Umbilical cord (tissue), 2 donors: ENCODE measurements around the gene GUCY1B1. TPM values are rescaled to one million over a fixed set of nuclear protein-coding genes. Genes with fewer than 3 reads are reported as not detected.

Experiments used
- DNase-seq: peaks from one replicate; pipeline ENCODE4 v3.0.0-alpha.2; 2015; ENCODE audit warnings: low spot score
- total RNA-seq: library from RNA; depleted of rRNA; stranded (reverse); fragments of >200 nt; gene quantifications from one replicate; pipeline ENCODE4 v1.2.3, GENCODE V29; 2014; ENCODE audit warnings: low replicate concordance; ENCODE audit not compliant: insufficient read depth

Gene GUCY1B1
- total RNA-seq, 1 donor from 2014 or later, result 53.9 TPM

DNA sequence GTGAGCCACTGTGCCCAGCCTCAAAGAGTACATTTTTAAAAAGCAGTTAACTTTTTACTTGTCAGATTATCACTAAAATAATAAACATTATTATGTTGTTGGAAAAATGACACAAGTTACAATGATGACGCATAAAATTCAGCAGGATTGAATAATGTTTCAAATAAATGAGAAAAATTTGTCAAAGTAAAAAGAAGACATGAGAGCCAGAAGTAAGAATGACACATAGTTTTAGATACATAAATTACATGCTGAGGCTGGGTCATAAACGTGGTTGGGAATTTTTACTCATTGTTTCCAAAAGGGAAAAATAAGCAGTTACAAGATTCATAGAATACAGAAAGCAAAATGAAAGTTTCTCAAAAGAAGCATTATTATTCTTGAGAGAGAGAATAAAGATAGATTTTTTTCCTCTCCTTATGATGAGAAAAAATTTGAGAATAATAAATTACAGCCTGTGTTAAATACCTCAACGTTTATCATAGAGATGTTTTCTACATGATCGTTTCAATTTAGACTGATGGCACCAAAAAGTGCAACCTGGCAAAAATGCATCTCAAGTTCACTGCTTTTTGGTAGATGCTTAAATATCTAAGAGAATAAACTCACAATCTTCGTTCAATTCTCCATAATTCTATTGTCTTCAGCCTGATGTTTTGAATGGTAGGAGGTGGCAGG is 40.4 kb downstream of the GUCY1B1 start:
- DNase-seq, result no peak

DNA sequence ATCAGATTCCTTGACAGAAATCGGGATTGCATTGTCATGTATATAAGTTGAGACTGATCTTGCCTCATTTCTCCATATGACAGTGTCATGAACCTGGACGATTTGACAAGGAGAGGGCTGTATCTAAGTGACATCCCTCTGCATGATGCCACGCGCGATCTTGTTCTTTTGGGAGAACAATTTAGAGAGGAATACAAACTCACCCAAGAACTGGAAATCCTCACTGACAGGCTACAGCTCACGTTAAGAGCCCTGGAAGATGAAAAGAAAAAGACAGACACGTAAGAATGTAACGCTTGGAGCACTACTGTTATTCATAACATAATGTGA is 40.9 kb downstream of the GUCY1B1 start:
- no peak for DNase-seq

DNA sequence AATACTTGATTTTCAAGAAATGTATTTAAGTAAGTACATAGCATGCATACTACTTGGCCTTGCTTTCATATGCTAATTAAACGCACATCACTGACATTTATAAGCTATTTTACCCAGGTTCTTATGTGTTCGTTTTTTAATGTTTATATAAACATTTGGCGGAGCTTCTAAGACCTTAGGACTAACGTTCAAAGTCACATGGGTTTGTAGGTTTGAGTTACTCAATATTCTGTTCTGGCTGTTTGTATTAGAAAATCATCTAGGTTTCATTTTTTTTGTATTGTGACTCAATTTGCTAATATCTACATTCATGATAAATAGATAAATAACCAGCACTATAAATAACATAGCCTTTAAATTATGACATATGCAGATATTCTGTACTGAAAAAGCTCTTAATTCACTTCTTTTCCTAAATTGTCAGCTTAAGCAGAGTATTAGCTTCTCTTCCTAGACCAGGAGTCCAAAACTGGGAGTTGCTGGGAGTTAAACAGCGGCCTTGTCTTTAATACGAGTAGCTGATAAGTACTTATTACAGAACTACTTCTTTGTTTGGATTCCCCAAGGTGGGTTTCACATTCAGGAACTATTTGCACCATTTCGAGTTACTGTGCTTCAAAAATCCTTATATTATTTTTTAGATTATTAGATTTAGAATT is 42.0 kb downstream of the GUCY1B1 start:
- DNase-seq, result no peak

DNA sequence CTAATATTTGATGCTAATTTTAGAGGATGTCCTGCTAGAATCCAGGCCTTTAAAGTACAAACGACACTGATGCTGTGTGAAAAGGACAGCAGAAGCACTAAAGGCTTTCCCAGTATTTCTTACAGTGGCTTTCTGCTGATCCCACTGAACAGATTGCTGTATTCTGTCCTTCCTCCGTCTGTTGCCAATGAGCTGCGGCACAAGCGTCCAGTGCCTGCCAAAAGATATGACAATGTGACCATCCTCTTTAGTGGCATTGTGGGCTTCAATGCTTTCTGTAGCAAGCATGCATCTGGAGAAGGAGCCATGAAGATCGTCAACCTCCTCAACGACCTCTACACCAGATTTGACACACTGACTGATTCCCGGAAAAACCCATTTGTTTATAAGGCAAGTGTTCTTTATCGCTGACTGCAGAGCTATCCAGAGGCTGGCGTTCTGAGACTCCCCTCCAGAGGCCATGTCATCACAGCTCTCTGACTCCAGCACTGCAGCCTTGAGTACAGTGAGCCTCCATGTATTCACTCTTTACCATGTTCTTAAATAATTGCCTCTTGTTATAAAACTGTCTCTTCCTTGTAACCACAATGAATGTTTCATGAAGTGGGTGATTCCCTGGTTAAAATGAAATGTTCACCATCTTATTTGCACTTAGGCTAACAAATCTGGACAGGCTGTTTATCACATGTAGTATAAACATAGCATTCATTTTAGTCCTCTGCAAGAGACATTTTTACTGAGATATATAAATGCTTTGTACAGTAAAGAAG is 43.6 kb downstream of the GUCY1B1 start:
- DNase-seq, result no peak

DNA sequence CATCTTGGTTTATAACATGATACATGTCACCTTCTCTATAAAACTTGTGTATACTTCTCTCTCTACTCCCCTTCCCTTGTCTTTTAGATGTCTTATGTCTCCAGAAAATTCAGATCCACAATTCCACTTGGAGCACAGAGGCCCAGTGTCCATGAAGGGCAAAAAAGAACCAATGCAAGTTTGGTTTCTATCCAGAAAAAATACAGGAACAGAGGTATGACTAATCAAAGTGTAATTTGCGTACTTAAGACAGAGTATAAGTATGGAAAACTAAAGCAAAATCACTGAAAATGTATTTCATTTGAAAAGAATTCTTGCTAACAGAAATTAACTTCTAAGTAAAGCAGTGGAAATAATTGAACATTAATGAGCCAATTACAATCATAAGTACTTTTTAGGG is 46.2 kb downstream of the GUCY1B1 start:
- no peak for DNase-seq

DNA sequence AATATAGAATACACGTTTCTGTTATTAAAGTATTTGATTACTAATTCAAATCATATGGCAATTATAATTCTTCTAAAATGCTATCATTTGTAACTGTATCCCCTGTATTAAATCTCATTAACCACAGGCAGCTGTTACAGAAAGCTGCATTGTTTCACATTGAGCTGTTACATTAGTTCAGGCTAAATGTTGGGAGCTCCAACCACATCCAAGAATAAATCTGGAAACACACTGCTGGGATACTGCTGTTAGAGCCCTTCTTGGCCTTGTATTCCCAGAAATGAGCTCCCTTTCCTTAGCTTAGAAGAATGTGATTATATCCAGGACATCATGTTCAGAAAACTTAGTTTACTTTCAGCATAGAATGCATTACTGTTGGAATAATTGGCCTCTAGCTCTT is 48.2 kb downstream of the GUCY1B1 start:
- DNase-seq, result no peak

DNA sequence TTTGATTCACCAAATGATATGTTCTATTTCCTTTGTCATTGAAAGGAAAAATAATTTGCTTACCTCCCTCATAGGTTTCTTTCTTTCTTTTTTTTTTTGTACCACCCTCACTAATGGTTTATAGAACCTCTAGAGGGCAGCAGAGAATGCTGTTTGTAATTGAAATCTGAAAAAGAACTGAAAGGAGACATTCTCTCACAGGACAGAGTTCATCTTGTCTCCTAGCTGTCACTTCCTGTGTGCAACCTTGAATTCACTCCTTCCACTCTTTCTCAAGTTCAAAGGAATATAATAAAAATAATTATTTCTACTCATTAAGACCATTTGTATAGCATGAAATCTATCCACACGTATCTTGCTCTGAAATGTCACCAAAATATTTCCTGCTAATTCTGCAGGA is 51.0 kb downstream of the GUCY1B1 start:
- DNase-seq, result peak; percentile 89

DNA sequence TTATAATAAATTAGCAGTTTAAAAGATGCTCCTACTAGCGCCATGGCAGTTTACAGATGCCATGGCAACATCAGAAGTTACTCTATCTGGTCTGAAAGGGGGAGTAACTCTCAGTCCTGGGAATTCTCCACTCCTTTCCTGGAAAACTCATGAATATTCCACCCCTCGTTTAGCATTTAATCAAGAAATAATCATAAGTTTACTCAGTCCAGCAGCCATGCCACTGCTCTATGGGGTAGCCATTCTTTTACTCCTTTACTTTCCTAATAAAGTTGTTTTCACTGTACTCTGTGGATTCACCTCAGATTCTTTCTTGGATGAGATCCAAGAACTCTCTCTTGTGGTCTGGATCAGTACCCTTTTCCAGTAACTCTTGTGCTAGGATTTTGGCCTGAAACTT is 52.3 kb downstream of the GUCY1B1 start:
- no peak for DNase-seq

DNA sequence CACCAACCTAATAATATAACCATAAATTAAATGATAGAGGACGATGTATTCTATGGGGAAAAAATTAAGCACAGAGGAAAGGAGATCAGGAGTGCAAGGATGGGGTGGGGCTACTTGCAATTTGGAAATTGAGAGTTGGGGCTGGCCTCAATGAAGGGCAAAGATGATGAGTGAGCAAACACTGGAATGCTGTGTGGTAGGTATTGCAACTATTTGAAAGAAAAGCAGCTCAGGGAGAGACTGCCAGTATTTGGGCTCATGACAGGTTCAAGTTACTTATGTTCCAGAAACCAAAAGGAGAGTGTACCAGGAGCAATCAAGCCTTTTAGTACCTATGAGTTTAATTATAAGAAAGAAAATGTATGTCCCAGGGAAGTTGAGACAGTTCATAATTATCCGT is 59.8 kb downstream of the GUCY1B1 start:
- DNase-seq, result no peak

DNA sequence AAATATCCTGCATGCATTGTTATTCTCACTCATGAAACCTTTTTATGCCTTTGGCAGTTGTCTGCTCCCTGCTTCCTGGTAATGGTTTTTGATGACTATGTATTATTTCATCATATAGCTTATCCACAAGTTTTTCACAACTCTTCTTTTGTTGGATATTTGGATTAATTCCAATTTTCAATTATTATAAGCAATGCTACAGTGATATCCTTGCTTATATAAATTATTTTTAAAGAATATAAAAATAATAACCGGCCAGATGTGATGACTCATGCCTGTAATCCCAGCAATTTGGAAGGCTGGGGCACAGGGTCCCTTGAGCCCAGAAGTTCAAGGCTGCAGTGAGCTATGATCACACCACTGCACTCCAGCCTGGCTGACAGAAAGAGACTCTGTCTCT is 60.2 kb downstream of the GUCY1B1 start:
- DNase-seq, result no peak

DNA sequence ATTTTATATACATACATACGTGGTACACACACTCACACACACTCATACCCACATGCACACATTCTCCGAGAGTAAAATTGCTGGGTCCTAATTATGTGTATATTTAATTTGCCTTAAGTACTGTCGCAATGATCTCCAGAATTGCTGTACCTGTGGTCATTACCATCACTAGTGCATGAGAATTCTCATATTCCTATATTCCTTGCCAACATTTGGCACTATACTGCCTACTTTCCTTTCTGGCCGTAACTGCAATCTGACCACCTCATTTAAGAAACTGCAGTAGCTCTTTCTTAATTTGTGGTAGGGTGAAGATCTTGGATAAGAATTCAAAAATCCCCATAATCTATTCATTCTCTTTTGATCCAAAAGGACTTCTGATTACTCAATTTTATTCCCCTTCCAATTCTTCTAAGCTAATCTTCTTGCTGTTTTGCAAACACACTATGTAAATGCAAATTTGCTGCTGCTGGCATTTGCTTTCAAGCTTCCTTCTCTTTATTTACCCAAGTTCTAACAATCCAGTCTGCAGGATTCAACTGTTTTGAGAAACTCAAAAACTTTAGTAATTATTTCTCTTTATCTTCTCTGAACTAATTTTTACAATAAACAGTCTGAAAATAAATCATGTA is 62.2 kb downstream of the GUCY1B1 start:
- DNase-seq, result no peak

DNA sequence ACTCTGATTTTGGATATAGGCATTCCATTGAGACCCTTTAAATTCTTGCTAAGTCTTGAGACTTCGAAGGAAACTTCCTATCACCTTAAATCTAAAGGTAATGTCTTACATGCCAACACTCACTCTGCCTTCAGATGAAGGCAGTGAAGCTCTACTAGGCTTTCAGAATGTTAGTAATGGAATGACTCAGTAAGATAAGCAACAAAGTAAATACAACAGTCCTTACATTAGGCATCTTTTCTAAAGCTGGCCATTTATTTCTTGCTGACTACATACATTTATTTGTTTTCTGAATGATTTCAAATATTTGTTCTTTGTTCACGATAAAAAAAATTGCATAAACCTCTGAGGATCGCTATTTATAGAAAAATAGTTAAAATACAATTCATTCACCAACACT is 63.8 kb downstream of the GUCY1B1 start:
- no peak for DNase-seq

DNA sequence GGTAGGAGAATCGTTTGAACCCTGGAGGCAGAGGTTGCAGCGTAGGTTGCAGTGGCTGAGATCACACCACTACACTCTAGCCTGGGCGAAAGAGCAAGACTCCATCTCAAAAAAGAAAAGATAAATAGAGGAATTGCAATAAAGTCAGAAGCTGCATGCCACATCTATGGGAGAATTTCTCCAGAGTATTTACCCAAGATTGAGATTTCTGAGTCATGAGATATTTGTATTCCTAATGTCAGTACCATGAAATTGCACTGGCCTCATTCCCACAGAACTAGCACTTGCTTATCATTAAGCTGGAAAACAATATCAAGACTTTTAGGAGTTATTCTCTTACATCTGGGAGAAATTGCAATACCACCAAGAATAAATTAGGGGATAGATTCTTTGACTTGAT is 69.8 kb downstream of the GUCY1B1 start:
- DNase-seq, result no peak

DNA sequence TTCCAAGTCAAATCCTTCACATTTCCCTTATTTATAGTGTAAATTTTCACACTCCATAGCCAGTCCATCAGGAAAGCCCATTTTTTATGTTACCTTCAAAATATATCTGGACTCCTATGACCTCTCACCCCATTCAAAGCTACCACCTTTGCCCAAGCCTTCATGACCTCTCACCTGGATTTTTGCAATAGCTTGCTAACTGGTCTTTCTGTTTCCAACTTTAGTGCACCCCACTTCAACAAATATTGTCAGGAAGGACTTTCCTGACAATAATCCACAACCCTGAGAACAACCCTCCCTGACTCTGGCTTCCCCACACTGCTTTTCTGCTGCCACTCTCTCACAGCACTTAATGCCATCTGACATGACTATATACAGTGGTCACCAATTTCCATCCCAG is 73.8 kb downstream of the GUCY1B1 start:
- DNase-seq, result no peak

DNA sequence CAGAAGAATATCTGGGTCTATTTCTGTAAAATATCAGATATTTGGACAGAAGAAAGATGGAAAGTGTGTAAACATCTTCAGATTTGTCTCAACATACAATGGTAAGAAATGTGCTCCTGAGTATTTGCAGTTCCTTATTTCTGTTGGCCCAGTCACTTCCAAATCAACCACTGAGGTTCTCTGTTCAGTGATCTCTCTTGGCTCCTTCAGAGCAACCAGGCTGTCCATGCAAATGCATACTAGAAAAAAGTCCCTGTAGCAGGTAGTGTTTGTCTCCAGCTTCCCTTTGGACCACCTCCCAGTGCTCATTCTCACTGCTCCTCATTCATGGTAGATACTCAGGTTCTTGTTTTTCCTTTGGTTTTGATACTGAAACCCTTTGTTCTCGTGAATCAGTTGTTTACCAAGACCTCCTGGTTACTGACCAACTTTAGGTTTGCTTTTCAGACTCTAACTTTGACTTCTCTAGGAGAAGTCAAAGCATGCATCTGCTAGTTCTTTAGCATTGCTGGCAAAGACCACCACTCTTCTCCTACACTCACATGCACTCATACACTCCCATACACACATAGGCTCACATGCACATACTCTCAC is 78.5 kb downstream of the GUCY1B1 start:
- no peak for DNase-seq

DNA sequence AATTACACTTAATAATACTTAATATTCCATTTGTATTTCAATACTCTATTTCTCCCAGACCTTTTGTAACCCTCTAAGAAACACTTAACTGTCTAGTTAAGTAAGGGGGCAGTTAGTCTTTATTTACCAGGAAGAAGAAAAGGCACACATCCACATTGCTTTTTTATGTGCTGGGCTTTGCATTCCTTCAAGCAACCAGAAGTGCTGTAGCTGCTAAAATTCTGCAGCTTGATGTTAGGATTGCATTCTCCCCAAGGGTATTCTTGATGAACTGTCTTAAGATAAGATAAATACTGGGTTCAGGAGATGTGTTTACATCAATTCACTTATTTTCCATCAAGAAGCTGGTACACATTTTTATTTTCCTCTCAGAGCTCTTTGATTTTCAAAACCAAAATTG is 83.3 kb downstream of the GUCY1B1 start:
- no peak for DNase-seq

DNA sequence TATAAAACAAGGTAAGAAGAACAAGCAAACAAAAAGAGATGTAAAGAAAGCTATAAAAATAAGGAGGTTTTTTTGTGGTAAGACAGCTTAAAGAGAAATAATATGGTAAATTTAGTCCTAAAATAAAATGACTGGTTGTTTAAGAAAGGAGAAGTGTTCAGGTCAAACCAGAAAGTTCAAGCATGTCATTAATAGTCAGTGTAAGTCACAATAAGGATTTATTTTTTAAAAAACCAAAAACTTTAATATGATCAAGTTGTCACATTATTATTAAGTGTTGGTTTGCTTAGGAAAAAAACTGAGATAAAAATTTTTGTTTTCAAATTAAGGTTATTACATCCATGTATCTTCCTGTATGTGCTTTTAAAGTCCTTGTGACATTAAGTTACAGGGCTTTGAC is 88.1 kb downstream of the GUCY1B1 start:
- no peak for DNase-seq

DNA sequence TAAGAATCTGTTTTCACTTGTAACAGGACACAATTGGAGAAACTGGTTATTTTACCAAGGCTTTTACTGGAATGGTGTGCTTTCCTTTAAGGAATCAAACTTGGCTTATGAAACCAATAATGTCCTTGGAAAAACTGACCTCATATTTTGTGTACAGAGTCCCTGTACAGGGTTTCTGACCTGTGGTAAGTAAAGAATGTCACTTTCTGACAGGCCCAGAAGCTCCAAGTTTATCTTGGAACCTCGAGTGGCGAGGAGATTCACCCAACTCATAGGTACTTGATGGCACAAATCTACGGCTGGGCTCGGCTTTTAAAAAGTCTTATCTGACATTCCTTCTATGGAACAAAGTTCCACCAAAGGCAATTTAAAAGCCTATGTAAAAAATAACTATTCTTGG is 90.2 kb downstream of the GUCY1B1 start:
- DNase-seq, result no peak

DNA sequence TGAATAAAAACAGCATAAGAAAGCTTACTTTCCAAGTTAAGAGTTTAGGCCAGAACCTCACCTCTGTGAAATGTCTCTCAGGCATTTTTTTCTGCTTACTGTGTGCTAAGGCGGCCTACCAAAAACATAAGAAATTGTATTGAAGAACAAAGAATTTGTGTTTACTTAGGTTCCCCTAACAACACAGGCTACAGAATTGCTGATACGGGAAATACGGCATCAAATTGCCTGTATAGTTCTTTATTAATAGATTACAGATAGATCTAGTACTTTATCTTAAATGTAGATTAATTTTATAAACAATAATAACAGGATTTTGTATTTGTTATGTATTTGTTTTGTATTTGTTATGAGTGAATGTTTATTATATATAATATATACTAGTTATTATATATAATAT is 94.4 kb downstream of the GUCY1B1 start:
- no peak for DNase-seq

DNA sequence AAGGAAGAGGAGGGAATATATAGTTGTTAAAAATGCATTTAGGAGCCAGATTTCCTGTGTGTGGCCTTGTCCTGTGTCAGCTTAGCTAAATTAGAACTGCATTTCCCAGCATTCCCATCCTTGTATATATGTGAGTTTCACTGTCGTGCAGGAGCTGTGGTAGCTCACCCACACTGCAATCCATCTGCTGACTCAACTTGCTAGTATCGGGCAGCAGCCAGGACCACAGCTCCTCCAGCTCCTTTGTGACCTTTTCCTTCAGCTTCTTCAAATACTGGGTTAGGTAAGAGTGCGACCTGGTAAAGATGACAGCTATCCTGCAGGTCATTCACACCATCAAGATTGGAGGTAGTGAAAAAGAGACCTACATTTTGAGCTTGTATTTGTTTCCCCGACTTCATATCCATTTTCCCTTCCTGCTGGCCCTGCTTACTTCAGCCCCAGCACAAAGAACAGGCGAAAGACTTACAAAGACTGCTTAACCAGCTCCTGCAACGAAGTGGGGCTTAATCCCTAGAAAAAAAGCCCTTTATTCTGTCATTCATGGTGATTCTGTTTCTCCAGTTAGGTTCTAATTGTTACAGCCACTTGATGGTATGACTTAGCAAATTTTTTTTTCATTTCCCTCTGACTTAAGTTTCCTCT is 95.9 kb downstream of the GUCY1B1 start:
- DNase-seq, result peak; percentile 23

DNA sequence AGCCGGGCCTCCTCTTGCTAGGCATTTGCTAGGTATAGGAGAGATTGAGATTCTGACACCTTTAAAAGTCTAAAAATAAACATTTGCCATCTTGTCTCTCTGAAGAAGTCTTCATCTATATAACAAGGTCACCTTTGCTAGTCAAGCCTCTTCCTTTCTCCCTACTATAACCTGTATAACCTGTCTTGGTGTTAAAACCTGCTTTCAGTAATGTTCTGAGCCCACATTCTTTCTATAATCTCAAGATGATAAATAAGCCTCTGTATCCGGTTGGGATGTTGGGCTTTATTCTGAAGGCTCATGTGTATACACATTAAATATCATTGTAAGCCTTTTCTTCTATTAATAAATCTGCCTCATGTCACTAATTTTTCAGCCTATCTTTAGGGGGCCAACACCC is 97.1 kb downstream of the GUCY1B1 start:
- DNase-seq, result peak; percentile 28
